ENCODE measurements around the gene PRF1.

The PRF1 gene

GRCh38 chr10:70567603-70568002, 34.9 kb downstream of the PRF1 start:
- in situ Hi-C loops (cut with HindIII; ENCODE audit: low pct_ligation_motif_present, low sequenced_read_pairs), result loop anchor here (25.0 kb wide), 2 partner anchors 95 to 195 kb away; partner anchors contain the start of gene ADAMTS14
- no peak for TF ChIP-seq CTCF (IDR thresholded peaks at IDR 0.05; ENCODE audit: low read depth, low read length, missing control alignments)
- no peak overlapping the region for H3K4me3 ChIP-seq (ENCODE audit: low read depth, low read length)
- H3K27ac ChIP-seq, result no peak overlapping the region
- DNase-seq, result no peak
- no peaks in the 10 kb centered on the region for H3K27me3 ChIP-seq (replicated peaks)
- no peaks in the 10 kb centered on the region for H3K36me3 ChIP-seq (replicated peaks)

DNA sequence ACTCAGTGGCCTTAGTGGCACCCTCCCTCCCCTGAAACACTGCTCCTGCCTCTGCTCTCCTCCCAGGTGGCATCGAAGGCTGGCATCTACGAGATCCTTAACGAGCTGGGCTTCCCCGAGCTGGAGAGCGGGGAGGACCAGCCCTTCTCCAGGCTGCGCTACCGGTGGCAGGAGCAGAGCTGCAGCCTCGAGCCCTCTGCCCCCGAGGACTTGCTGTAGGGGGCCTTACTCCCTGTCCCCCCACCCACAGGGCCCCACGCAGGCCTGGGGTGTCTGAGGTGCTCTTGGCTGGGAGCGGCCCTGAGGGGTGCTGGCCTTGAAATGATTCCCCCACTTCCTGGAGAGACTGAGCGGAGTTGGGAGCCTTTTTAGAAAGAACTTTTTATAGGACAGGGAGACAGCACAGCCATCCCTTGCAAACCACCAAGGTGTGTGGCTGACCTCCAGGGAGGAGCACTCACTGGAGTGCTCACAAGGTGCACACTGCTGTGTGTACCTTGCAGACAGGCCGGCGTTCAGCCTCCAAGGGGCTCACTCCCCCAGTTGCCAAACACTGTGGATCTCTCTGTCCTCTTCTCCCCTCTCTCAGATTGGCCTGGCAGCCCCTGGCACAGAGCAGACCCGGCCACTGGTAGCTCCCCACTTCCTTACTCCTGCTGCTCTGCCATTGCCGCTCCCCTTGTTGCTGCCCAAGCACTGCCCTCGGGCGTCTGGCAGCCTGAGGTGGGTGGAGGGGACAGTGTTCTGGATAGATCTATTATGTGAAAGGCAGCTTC, 35.8 kb downstream of the PRF1 start:
- Histone ChIP-seq H3K27ac (no peak overlapping the region), H3K4me3 (ENCODE audit: low read depth, low read length) (no peak overlapping the region), H3K36me3 (replicated peaks) (no peaks in the 10 kb centered on the region), H3K27me3 (replicated peaks) (no peaks in the 10 kb centered on the region)
- in situ Hi-C loops (cut with HindIII; ENCODE audit: low pct_ligation_motif_present, low sequenced_read_pairs), result loop anchor here (25.0 kb wide), 2 partner anchors 96 to 196 kb away; partner anchors contain the start of gene ADAMTS14
- DNase-seq, result no peak
- no peak for TF ChIP-seq CTCF (IDR thresholded peaks at IDR 0.05; ENCODE audit: low read depth, low read length, missing control alignments)

DNA sequence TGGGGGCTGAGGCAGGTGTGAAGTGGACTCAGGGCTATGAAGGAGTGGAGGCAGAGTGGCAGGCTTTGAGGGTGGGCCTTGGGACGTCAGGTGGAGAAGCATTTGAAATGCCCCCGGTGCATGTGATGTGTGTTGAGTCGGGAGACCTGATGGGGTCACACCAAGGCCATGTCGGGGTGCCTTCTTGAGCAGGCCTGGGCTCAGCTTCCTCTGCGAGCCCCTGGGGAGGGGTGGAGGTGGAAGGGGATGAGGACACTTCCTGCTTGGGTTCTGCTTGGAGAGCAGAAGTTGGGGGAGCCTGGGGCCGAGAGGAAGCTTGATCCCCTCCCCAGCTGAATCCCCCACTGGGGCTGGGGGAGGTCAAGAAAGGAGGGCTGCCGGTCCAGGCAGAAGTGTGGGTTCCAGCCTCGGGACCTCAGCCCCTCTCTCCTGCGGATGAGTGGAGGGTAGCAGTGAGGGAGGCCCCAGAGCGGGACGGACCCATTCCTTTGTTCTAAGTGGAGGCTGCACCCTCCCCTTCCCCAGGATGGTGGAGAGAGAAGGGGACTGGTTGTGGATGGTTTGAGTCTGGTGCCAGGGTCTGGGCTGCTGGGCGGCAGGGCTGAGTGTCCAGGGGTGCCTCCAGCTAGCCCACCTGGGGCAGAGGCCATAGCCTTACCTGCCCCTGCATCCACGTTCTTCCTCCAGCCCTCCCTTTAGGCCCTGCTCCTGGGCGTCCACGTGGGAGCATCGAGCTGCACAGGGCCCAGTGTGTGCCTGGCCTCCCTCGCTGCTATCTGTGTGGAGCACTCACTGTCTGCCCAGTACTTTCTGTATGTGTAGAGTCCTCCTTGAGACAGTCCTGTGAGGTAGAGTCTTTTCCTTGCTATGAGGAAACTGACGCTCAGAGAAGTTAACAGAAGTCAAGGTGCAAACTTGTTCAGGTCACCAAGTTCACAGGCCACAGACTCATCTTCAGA, 36.7 kb downstream of the PRF1 start:
- in situ Hi-C loops (cut with HindIII; ENCODE audit: low pct_ligation_motif_present, low sequenced_read_pairs), result loop anchor here (25.0 kb wide), 2 partner anchors 96 to 196 kb away; partner anchors contain the start of gene ADAMTS14

GRCh38 chr10:70564901-70565351, 37.6 kb downstream of the PRF1 start:
- in situ Hi-C loops (cut with HindIII; ENCODE audit: low pct_ligation_motif_present, low sequenced_read_pairs), result loop anchor here (25.0 kb wide), 2 partner anchors 97 to 197 kb away; partner anchors contain the start of gene ADAMTS14
- peak; percentile 34 for TF ChIP-seq CTCF (IDR thresholded peaks at IDR 0.05; ENCODE audit: low read depth, low read length, missing control alignments)
- H3K36me3 ChIP-seq (replicated peaks), result no peaks in the 10 kb centered on the region
- no peak overlapping the region for H3K27ac ChIP-seq
- H3K27me3 ChIP-seq (replicated peaks), result no peaks in the 10 kb centered on the region
- DNase-seq, result no peak
- no peak overlapping the region for H3K4me3 ChIP-seq (ENCODE audit: low read depth, low read length)

More for the DNA sequence above, 36.7 kb downstream of the PRF1 start:
- no peak for TF ChIP-seq CTCF (IDR thresholded peaks at IDR 0.05; ENCODE audit: low read depth, low read length, missing control alignments)
- H3K27ac ChIP-seq, result no peak overlapping the region
- no peaks in the 10 kb centered on the region for H3K36me3 ChIP-seq (replicated peaks)
- no peak overlapping the region for H3K4me3 ChIP-seq (ENCODE audit: low read depth, low read length)
- no peak for DNase-seq
- no peaks in the 10 kb centered on the region for H3K27me3 ChIP-seq (replicated peaks)

- in situ Hi-C loops (cut with HindIII; ENCODE audit: low pct_ligation_motif_present, low sequenced_read_pairs), result loop anchor here (25.0 kb wide), 2 partner anchors 98 to 198 kb away; partner anchors contain the start of gene ADAMTS14
- H3K27ac ChIP-seq, result no peak overlapping the region
- no peak for TF ChIP-seq CTCF (IDR thresholded peaks at IDR 0.05; ENCODE audit: low read depth, low read length, missing control alignments)
- H3K4me3 ChIP-seq (ENCODE audit: low read depth, low read length), result no peak overlapping the region
- no peaks in the 10 kb centered on the region for H3K27me3 ChIP-seq (replicated peaks)
- H3K36me3 ChIP-seq (replicated peaks), result no peaks in the 10 kb centered on the region
- DNase-seq, result no peak
Observed at GRCh38 chr10:70564113-70564725, 38.3 kb downstream of the PRF1 start.

All from brain microvascular endothelial cell (primary cell).